Measurements from ENCODE around the gene REV3L.

The REV3L gene

DNA sequence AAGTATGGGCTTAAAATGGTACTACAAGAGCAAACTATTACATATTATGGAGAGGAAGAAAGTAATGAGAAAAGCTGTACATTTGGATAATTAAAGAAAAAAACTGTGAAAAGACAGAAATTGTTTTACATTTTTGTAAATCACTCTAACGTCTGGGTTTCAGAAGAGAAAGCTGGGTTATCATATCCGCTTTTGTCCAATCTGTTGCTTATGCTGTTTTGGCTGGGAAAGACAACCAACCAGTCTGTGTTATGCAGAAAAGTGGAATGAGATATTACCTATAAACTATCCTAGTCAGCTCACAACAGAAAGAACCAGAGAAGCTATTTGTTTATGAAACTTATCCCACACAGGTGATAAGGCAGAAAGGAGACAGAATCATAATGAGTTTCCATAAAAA is 32.4 kb downstream of the REV3L start:
- DNase-seq (ENCODE audit: low read depth, low spot score), result no peak
- TF ChIP-seq FOXP2 (optimal IDR thresholded peaks at IDR 0.05; ENCODE audit: control extremely low read depth, extremely low read length, insufficient read depth) (no peak), POLR2AphosphoS5 (IDR thresholded peaks at IDR 0.05; ENCODE audit: borderline replicate concordance, low read depth, low read length) (no peak), EZH2 (IDR thresholded peaks at IDR 0.05) (no peak)
- no peaks in the 10 kb centered on the region for H3K36me3 ChIP-seq (ENCODE audit: insufficient read depth, low read length)

DNA sequence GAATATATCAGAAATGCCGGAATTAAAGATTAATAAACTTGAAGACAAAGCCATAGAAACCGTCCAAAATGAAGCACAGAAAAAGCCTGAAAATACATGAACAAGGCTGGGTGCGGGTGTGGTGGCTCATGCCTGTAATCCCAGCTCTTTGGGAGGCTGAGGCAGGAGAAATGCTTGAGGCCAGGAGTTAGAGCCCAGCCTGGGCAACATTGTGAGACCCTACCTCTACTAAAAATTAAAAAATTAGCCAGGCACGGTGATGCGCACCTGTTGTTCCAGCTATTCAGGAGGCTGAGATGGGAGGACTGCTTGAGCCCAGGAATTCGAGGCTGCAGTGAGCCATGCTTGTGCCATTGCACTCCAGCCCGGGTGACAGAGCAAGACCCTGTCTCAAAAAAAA is 32.9 kb downstream of the REV3L start:
- no peak overlapping the region for H3K9ac ChIP-seq (ENCODE audit: insufficient read length)
- no peaks in the 10 kb centered on the region for H3K36me3 ChIP-seq (ENCODE audit: insufficient read depth, low read length)
- no peak for DNase-seq (ENCODE audit: low read depth, low spot score)
- TF ChIP-seq FOXP2 (optimal IDR thresholded peaks at IDR 0.05; ENCODE audit: control extremely low read depth, extremely low read length, insufficient read depth) (no peak), POLR2AphosphoS5 (IDR thresholded peaks at IDR 0.05; ENCODE audit: borderline replicate concordance, low read depth, low read length) (no peak), EZH2 (IDR thresholded peaks at IDR 0.05) (no peak)
- no peak overlapping the region for H3K4me3 ChIP-seq
- no peaks in the 10 kb centered on the region for H3K9me3 ChIP-seq (ENCODE audit: low read depth, low read length)
- no peak overlapping the region for H3K27ac ChIP-seq

More for the DNA sequence above, 32.4 kb downstream of the REV3L start:
- Histone ChIP-seq H3K9me3 (ENCODE audit: low read depth, low read length) (no peaks in the 10 kb centered on the region), H3K9ac (ENCODE audit: insufficient read length) (no peak overlapping the region), H3K4me3 (no peak overlapping the region), H3K27ac (no peak overlapping the region)

DNA sequence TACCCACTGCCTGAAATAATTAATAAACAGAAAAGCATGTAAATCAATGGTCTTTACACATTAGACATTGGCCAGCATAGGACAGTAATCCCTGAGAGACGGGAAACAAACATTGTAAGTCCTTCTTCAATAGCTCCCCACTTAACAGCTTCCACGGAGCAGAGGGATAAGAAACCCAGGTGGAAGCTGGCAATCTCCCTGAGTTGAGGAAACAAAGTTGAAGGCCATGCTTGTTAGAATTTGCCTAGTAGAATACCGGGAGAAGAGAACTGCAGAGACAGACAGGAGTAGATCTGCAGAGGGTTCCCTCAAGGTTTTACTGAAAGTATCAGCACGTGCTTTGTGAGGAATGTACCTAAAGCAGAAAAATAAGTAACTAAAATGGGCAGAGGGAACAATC is 33.9 kb downstream of the REV3L start:
- Histone ChIP-seq H3K36me3 (ENCODE audit: insufficient read depth, low read length) (no peaks in the 10 kb centered on the region), H3K27ac (no peak overlapping the region), H3K9ac (ENCODE audit: insufficient read length) (no peak overlapping the region), H3K9me3 (ENCODE audit: low read depth, low read length) (no peaks in the 10 kb centered on the region), H3K4me3 (no peak overlapping the region)
- DNase-seq (ENCODE audit: low read depth, low spot score), result no peak
- TF ChIP-seq FOXP2 (optimal IDR thresholded peaks at IDR 0.05; ENCODE audit: control extremely low read depth, extremely low read length, insufficient read depth) (no peak), EZH2 (IDR thresholded peaks at IDR 0.05) (no peak), POLR2AphosphoS5 (IDR thresholded peaks at IDR 0.05; ENCODE audit: borderline replicate concordance, low read depth, low read length) (no peak)

DNA sequence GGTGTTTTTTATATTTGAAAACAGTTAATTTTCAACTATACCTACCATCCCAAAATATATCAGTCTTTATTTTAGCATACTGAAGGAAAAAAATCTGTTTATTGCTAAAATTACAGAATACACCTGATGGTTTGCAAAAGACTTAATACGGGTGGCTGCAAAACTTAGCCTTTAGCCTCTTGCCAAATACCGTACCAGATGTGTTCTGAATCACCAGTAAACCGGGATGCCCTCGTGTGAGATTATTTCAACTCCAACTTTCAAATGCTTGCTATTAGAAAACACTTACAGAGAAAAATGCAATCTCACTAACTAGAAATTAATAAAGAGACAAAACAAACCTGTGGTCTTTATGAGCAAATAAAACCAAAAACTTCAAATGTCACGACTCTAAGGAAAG is 36.0 kb downstream of the REV3L start:
- TF ChIP-seq FOXP2 (optimal IDR thresholded peaks at IDR 0.05; ENCODE audit: control extremely low read depth, extremely low read length, insufficient read depth) (no peak), EZH2 (IDR thresholded peaks at IDR 0.05) (no peak), POLR2AphosphoS5 (IDR thresholded peaks at IDR 0.05; ENCODE audit: borderline replicate concordance, low read depth, low read length) (no peak)
- no peaks in the 10 kb centered on the region for H3K9me3 ChIP-seq (ENCODE audit: low read depth, low read length)
- H3K36me3 ChIP-seq (ENCODE audit: insufficient read depth, low read length), result no peaks in the 10 kb centered on the region
- DNase-seq (ENCODE audit: low read depth, low spot score), result no peak
- H3K27ac ChIP-seq, result no peak overlapping the region; the same call in 1 of the 2 replicates
- no peak overlapping the region for H3K4me3 ChIP-seq
- no peak overlapping the region for H3K9ac ChIP-seq (ENCODE audit: insufficient read length)

DNA sequence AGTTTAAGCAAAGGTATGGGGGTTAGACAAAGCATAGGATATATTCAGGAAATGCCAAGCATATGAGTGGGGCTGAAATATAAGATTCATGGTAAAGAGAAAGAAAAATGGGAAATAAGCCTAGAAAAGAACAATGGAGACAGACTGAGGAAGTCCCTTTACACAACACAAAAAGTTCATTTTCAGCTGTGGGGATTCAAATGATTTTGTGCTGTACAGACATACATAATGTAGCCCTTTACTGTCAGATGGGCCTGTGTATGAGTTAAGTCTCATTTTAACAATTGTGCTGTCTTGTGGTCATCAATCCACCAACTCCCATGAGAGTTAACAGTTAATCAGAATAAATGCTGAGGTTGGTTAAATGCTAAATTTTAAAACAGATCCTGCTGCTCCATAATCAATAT is 37.2 kb downstream of the REV3L start:
- TF ChIP-seq POLR2AphosphoS5 (IDR thresholded peaks at IDR 0.05; ENCODE audit: borderline replicate concordance, low read depth, low read length) (no peak), EZH2 (IDR thresholded peaks at IDR 0.05) (no peak), FOXP2 (optimal IDR thresholded peaks at IDR 0.05; ENCODE audit: control extremely low read depth, extremely low read length, insufficient read depth) (no peak)
- Histone ChIP-seq H3K27ac (no peak overlapping the region), H3K9ac (ENCODE audit: insufficient read length) (no peak overlapping the region), H3K4me3 (no peak overlapping the region), H3K36me3 (ENCODE audit: insufficient read depth, low read length) (no peaks in the 10 kb centered on the region), H3K9me3 (ENCODE audit: low read depth, low read length) (no peaks in the 10 kb centered on the region)
- no peak for DNase-seq (ENCODE audit: low read depth, low spot score)

DNA sequence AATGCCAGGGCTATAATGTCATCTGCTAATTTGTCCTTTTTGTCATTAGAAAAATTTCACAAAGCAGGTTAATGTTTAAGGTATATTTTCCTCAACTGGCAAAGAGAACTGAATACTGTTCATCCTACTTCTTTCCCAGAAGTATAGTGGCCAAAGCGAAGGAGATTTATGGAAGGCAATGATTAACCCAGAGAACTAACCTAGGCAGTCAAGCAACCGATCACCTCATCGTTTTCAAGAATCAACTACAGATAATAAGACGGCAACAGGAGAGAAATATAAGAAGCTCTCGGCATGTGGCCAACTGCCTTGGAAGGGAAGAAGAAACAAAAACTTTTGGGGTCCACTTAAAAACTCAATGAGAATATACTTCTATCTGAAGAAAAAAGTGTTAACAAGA is 38.2 kb downstream of the REV3L start:
- no peaks in the 10 kb centered on the region for H3K9me3 ChIP-seq (ENCODE audit: low read depth, low read length)
- H3K4me3 ChIP-seq, result no peak overlapping the region
- no peaks in the 10 kb centered on the region for H3K36me3 ChIP-seq (ENCODE audit: insufficient read depth, low read length)
- DNase-seq (ENCODE audit: low read depth, low spot score), result no peak
- no peak for TF ChIP-seq EZH2 (IDR thresholded peaks at IDR 0.05)
- TF ChIP-seq FOXP2 (optimal IDR thresholded peaks at IDR 0.05; ENCODE audit: control extremely low read depth, extremely low read length, insufficient read depth), result no peak
- TF ChIP-seq POLR2AphosphoS5 (IDR thresholded peaks at IDR 0.05; ENCODE audit: borderline replicate concordance, low read depth, low read length), result no peak
- H3K9ac ChIP-seq (ENCODE audit: insufficient read length), result no peak overlapping the region
- H3K27ac ChIP-seq, result no peak overlapping the region

DNA sequence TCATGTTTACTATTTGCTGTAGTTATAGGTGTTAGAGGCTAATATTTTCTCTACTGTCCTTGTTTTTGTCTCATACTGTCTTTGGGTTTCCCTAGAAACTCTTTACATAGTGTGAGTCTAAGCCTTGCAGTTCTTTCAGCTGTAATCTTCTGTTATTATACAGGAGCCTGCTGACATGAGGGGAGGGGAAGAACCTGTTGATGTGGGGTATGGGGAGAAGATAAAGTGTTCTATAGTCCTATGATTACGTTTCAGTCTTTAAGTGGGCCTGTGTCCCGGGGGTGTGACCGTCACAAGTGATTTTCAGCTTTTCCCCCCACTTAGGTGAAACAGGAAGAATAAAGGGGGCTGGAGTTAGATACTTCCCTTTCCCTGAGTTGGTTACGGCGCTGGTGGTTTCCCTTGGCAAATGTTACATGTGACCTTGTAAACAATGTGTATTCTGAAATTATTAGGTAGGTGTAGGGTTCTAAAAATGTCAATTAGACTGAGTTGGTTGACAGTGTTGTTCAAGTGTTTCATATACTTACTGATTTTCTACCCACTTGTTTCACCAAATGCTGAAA is 41.3 kb downstream of the REV3L start:
- Histone ChIP-seq H3K36me3 (ENCODE audit: insufficient read depth, low read length) (no peaks in the 10 kb centered on the region), H3K9ac (ENCODE audit: insufficient read length) (no peak overlapping the region), H3K9me3 (ENCODE audit: low read depth, low read length) (no peaks in the 10 kb centered on the region), H3K27ac (no peak overlapping the region), H3K4me3 (no peak overlapping the region)
- TF ChIP-seq FOXP2 (optimal IDR thresholded peaks at IDR 0.05; ENCODE audit: control extremely low read depth, extremely low read length, insufficient read depth) (no peak), EZH2 (IDR thresholded peaks at IDR 0.05) (no peak), POLR2AphosphoS5 (IDR thresholded peaks at IDR 0.05; ENCODE audit: borderline replicate concordance, low read depth, low read length) (no peak)
- no peak for DNase-seq (ENCODE audit: low read depth, low spot score)

DNA sequence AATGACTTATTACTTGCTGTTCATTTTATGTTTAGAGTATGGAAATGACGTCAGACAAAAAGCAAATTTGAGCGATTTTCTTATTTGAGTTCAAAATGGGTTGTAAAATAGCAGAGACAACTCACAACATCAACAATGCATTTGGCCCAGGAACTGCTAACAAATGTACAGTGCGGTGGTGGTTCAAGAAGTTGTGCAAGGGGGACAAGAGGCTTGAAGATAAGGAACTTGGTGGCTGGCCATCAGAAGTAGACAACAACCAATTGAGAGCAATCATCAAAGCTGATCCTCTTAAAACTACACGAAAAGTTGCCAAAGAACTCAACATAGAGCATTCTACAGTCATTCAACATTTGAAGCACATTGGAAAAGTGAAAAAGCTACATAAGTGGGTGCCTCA is 43.8 kb downstream of the REV3L start:
- no peak for DNase-seq (ENCODE audit: low read depth, low spot score)
- Histone ChIP-seq H3K36me3 (ENCODE audit: insufficient read depth, low read length) (no peaks in the 10 kb centered on the region), H3K9ac (ENCODE audit: insufficient read length) (no peak overlapping the region), H3K9me3 (ENCODE audit: low read depth, low read length) (no peaks in the 10 kb centered on the region), H3K4me3 (no peak overlapping the region), H3K27ac (no peak overlapping the region)
- no peak for TF ChIP-seq POLR2AphosphoS5 (IDR thresholded peaks at IDR 0.05; ENCODE audit: borderline replicate concordance, low read depth, low read length)
- TF ChIP-seq EZH2 (IDR thresholded peaks at IDR 0.05), result no peak
- TF ChIP-seq FOXP2 (optimal IDR thresholded peaks at IDR 0.05; ENCODE audit: control extremely low read depth, extremely low read length, insufficient read depth), result no peak

DNA sequence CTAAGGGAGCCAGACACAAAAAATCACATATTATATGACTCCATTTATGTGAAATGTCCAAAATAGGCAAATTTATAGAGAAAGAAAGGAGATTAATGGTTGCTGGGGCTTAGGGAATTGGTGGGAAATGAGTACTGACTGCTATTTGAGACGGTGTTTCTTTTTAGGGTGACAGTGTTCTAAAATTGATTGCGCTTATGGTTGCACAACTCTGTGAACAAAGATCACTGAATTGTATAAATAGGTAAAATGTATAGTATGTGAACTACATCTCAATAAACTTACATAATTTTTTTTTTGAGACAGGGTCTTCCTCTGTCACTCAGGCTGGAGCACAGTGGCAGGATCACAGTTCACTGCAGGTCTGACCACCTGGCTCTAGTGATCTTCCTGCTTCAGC is 45.4 kb downstream of the REV3L start:
- Histone ChIP-seq H3K27ac (no peak overlapping the region), H3K9me3 (ENCODE audit: low read depth, low read length) (no peaks in the 10 kb centered on the region), H3K4me3 (no peak overlapping the region), H3K36me3 (ENCODE audit: insufficient read depth, low read length) (no peaks in the 10 kb centered on the region), H3K9ac (ENCODE audit: insufficient read length) (no peak overlapping the region)
- TF ChIP-seq EZH2 (IDR thresholded peaks at IDR 0.05), result no peak
- no peak for TF ChIP-seq FOXP2 (optimal IDR thresholded peaks at IDR 0.05; ENCODE audit: control extremely low read depth, extremely low read length, insufficient read depth)
- TF ChIP-seq POLR2AphosphoS5 (IDR thresholded peaks at IDR 0.05; ENCODE audit: borderline replicate concordance, low read depth, low read length), result no peak
- no peak for DNase-seq (ENCODE audit: low read depth, low spot score)

Data from SK-N-MC (cell line).